Neural progenitor cell (in vitro differentiated cells): Measurements from ENCODE around the gene SMIM38. TPM values are rescaled to one million over a fixed set of nuclear protein-coding genes. Genes with fewer than 3 reads are reported as not detected.

Source experiments
- DNase-seq: peaks from one replicate; pipeline ENCODE4 v3.0.0-alpha.2; 2016; ENCODE audit warnings: low spot score
- H2AFZ ChIP-seq: fragments of 200-600 bp; sonication (generic); replicated peaks from 2 replicates; pipeline ENCODE4 v1.6.1; 2016; ENCODE audit warnings: antibody characterized with exemption
- H3F3A ChIP-seq: fragments of 200-600 bp; sonication (generic); 2 replicates; pipeline ENCODE4 v1.6.1; 2016; ENCODE audit warnings: antibody characterized with exemption, low read depth
- H3K27ac ChIP-seq: fragments of 200-600 bp; sonication (generic); 2 replicates; pipeline ENCODE4 v1.5.1; 2016; ENCODE audit warnings: mild to moderate bottlenecking
- H3K27me3 ChIP-seq: fragments of 200-600 bp; sonication (generic); 2 replicates; pipeline ENCODE4 v1.6.1; 2016; ENCODE audit warnings: mild to moderate bottlenecking, moderate library complexity
- H3K36me3 ChIP-seq: fragments of 200-600 bp; sonication (generic); 2 replicates; pipeline ENCODE4 v1.5.1; 2016
- H3K4me1 ChIP-seq: fragments of 200-600 bp; sonication (generic); 2 replicates; pipeline ENCODE4 v1.6.1; 2016; ENCODE audit warnings: mixed run types
- H3K4me2 ChIP-seq: fragments of 200-600 bp; sonication (generic); 2 replicates; pipeline ENCODE4 v1.6.1; 2016
- H3K4me3 ChIP-seq: fragments of 200-600 bp; sonication (generic); 2 replicates; pipeline ENCODE4 v1.5.1; 2016
- H3K79me2 ChIP-seq: fragments of 200-600 bp; sonication (generic); 2 replicates; pipeline ENCODE4 v1.6.1; 2016; ENCODE audit warnings: low read depth
- H3K9ac ChIP-seq: fragments of 200-600 bp; sonication (generic); 2 replicates; pipeline ENCODE4 v1.6.1; 2016
- H3K9me3 ChIP-seq: fragments of 200-600 bp; sonication (generic); 2 replicates; pipeline ENCODE4 v1.5.1; 2016; ENCODE audit warnings: low read depth
- H4K20me1 ChIP-seq: fragments of 200-600 bp; sonication (generic); 2 replicates; pipeline ENCODE4 v1.6.1; 2016; ENCODE audit warnings: low read depth
- H3K27ac Mint-ChIP-seq: 3 replicates; pipeline ENCODE4 v1.8.0; 2021; ENCODE audit warnings: mixed read lengths
- H3K27me3 Mint-ChIP-seq: 2 replicates; pipeline ENCODE4 v1.8.0; 2022; ENCODE audit warnings: low read depth, mild to moderate bottlenecking, inconsistent platforms, moderate library complexity, mixed read lengths; ENCODE audit not compliant: insufficient read depth
- H3K36me3 Mint-ChIP-seq: 3 replicates; pipeline ENCODE4 v1.8.0; 2021; ENCODE audit warnings: mixed read lengths
- H3K4me1 Mint-ChIP-seq: 3 replicates; pipeline ENCODE4 v1.8.0; 2021; ENCODE audit warnings: mixed read lengths
- H3K4me3 Mint-ChIP-seq: 3 replicates; pipeline ENCODE4 v1.8.0; 2021; ENCODE audit warnings: mild to moderate bottlenecking, moderate library complexity, mixed read lengths
- H3K9me3 Mint-ChIP-seq: 3 replicates; pipeline ENCODE4 v1.8.0; 2020; ENCODE audit warnings: mixed read lengths
- CTCF ChIP-seq: fragments of 200-600 bp; sonication (generic); IDR thresholded peaks from 2 replicates; pipeline ENCODE4 v1.5.1; 2017; ENCODE audit warnings: antibody characterized with exemption, mild to moderate bottlenecking
- EZH2 ChIP-seq: fragments of 200-600 bp; sonication (generic); IDR thresholded peaks from 2 replicates; pipeline ENCODE4 v1.6.1; 2017; ENCODE audit warnings: antibody characterized with exemption, mild to moderate bottlenecking, moderate library complexity
- EZH2phosphoT487 ChIP-seq: fragments of 200-600 bp; sonication (generic); IDR thresholded peaks from 2 replicates; pipeline ENCODE4 v1.6.1; 2017; ENCODE audit warnings: antibody characterized with exemption
- total RNA-seq: library from RNA; depleted of rRNA; stranded (reverse); fragments of >200 nt; gene quantifications from 2 replicates; pipeline ENCODE4 v1.2.3, GENCODE V29; 2015; ENCODE audit warnings: low replicate concordance

The SMIM38 gene
- total RNA-seq, 1 donor from 2014 or later, result 2.0 TPM

DNA sequence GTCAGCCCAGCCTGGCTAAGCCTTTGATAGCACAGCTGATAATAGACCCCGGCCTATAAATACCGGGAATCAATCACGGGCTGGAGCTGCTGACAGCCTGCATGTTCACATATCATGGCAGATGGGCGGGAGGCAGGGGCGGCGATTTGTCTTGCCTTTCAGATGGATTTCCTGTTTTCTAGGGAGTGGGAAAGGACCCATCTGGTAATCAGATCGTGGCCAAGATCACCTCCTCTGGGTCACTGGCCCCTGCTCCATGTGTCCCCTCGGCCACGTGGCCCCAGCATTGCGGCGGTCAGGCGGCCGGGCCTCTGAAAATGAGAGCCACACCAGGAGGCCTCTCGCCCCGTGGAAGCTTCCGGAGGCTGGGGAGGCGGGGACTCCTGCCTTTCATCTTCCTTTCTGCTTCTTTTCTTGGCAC, 36.6 kb downstream of the SMIM38 start:
- Mint-ChIP-seq H3K27ac (no peak overlapping the region), H3K36me3 (peaks cover 7% of the 10 kb centered on the region), H3K4me1 (peaks cover 16% of the 10 kb centered on the region), H3K9me3 (peaks cover 15% of the 10 kb centered on the region), H3K4me3 (no peak overlapping the region), H3K27me3 (peaks cover 19% of the 10 kb centered on the region)
- Histone ChIP-seq H2AFZ (no peak overlapping the region), H3K36me3 (no peaks in the 10 kb centered on the region), H3K4me1 (no peaks in the 10 kb centered on the region), H3F3A (no peaks in the 10 kb centered on the region), H4K20me1 (no peaks in the 10 kb centered on the region), H3K9ac (no peak overlapping the region), H3K9me3 (no peaks in the 10 kb centered on the region), H3K27ac (no peak overlapping the region), H3K4me2 (no peak overlapping the region), H3K27me3 (no peaks in the 10 kb centered on the region), H3K79me2 (no peaks in the 10 kb centered on the region), H3K4me3 (no peak overlapping the region)
- TF ChIP-seq CTCF (no peak), EZH2phosphoT487 (no peak), EZH2 (no peak)
- DNase-seq, result no peak

- no peak overlapping the region for H3K4me3 Mint-ChIP-seq
- no peak overlapping the region for H3K27ac ChIP-seq
- H3K4me3 ChIP-seq, result no peak overlapping the region
- no peak overlapping the region for H3K4me2 ChIP-seq
- no peaks in the 10 kb centered on the region for H3K9me3 ChIP-seq
- H3K36me3 Mint-ChIP-seq, result peaks cover 7% of the 10 kb centered on the region
- H3K27ac Mint-ChIP-seq, result no peak overlapping the region
- no peak overlapping the region for H2AFZ ChIP-seq
- TF ChIP-seq EZH2, result no peak
- TF ChIP-seq CTCF, result no peak
- no peak for TF ChIP-seq EZH2phosphoT487
- DNase-seq, result no peak
- no peaks in the 10 kb centered on the region for H3K79me2 ChIP-seq
- no peaks in the 10 kb centered on the region for H3K4me1 ChIP-seq
- H3K9ac ChIP-seq, result no peak overlapping the region
- peaks cover 19% of the 10 kb centered on the region for H3K27me3 Mint-ChIP-seq
- no peaks in the 10 kb centered on the region for H3F3A ChIP-seq
- H3K4me1 Mint-ChIP-seq, result peaks cover 16% of the 10 kb centered on the region
- H3K27me3 ChIP-seq, result no peaks in the 10 kb centered on the region
- H4K20me1 ChIP-seq, result no peaks in the 10 kb centered on the region
- no peaks in the 10 kb centered on the region for H3K36me3 ChIP-seq
- H3K9me3 Mint-ChIP-seq, result peaks cover 13% of the 10 kb centered on the region
These were observed 37.4 kb downstream of the SMIM38 start for GRCh38 chr11:69193151-69193550.

GRCh38 chr11:69193629-69194028, 37.9 kb downstream of the SMIM38 start:
- peaks cover 16% of the 10 kb centered on the region for H3K4me1 Mint-ChIP-seq
- Histone ChIP-seq H3K9ac (no peak overlapping the region), H4K20me1 (no peaks in the 10 kb centered on the region), H3K79me2 (no peaks in the 10 kb centered on the region), H3K4me2 (no peak overlapping the region), H3K9me3 (no peaks in the 10 kb centered on the region), H3K36me3 (no peaks in the 10 kb centered on the region), H3F3A (no peaks in the 10 kb centered on the region), H3K4me3 (no peak overlapping the region), H2AFZ (no peak overlapping the region), H3K27ac (no peak overlapping the region), H3K4me1 (no peaks in the 10 kb centered on the region), H3K27me3 (no peaks in the 10 kb centered on the region)
- no peak for TF ChIP-seq CTCF
- no peak for TF ChIP-seq EZH2phosphoT487
- no peak for TF ChIP-seq EZH2
- peaks cover 22% of the 10 kb centered on the region for H3K27me3 Mint-ChIP-seq
- no peak overlapping the region for H3K27ac Mint-ChIP-seq
- no peak for DNase-seq
- H3K9me3 Mint-ChIP-seq, result peaks cover 13% of the 10 kb centered on the region
- H3K36me3 Mint-ChIP-seq, result peaks cover 7% of the 10 kb centered on the region
- no peak overlapping the region for H3K4me3 Mint-ChIP-seq
